T47D (cell line): ENCODE results near the gene PARD3.

ENCODE experiments used
- DNase-seq, 2 experiments: peaks; one replicate each; pipeline versions ENCODE4 v3.0.0 to v3.0.0-alpha.2; 2011 to 2012; ENCODE audit warnings: low read depth in 1 of 2, low spot score in 1 of 2
- JUND ChIP-seq: IDR thresholded peaks from 2 replicates; pipeline ENCODE4 v1.6.1; 2012; ENCODE audit warnings: low read depth
- in situ Hi-C: cut with HindIII; loops from 2 replicates; pipeline ENCODE4 v1.10.0; 2016; ENCODE audit warnings: low sequenced_read_pairs, low pct_unique_long_range_greater_than_20kb

Gene PARD3

DNA sequence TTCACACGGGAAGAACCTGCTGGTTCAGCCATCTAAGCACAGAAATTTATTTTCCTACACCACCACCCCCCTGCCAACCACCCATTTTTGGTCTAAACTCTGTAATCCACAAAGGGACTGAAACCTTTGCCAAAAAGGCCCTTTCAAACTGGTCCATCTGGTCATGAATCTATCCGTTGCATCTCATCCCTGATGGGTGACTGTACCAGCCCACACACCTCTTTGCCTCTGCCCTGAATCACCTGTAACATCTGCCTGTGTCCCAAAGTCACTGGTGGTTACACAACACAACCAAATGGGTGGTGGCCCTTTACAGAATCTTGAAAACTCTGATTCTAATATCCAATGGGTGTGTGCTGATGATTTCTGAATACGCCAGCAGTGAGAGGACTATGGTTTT is 503.4 kb downstream of the PARD3 start:
- DNase-seq, result no peak
- in situ Hi-C loops, result no loop called here
- no peak for TF ChIP-seq JUND

DNA sequence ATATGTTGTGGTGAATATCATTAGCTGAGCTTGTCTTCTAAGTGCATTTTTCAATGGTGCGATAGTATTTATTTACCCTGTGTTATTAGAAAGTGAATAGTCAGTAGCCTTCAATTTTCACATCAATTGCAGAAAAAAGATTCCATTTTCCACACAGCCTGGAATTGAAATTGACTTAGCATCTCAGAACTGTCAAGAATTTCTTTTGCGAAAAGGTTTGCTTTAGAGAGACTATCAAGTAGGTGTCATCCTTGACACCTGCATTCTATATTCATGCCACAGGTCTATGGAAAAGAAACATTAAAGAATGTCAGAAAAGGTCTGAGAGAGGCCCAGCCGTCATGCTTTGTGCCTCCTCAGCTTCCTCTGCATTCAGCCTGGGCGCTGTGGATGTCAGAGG is 504.9 kb downstream of the PARD3 start:
- DNase-seq, result no peak
- in situ Hi-C loops, result no loop called here
- no peak for TF ChIP-seq JUND

DNA sequence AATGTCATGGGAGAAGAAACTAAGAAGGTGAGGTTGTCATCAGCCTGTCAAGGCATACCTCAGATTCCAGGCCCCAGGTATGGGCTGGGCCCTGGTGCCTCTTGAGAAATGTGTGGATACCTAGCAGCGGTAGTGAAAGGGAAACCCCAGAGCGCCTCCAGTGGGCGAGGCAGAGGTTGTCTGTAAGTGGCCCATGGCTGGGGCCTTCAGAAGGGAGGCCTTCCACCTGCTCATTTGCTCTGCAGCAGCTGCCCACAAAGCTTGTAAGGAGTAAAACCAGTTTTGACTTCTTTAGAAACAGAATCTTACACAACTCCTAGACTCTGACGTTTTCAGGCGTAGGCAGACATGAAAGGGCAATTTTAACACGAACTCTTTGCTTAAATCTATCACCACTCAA is 509.9 kb downstream of the PARD3 start:
- no peak for DNase-seq
- in situ Hi-C loops, result no loop called here

DNA sequence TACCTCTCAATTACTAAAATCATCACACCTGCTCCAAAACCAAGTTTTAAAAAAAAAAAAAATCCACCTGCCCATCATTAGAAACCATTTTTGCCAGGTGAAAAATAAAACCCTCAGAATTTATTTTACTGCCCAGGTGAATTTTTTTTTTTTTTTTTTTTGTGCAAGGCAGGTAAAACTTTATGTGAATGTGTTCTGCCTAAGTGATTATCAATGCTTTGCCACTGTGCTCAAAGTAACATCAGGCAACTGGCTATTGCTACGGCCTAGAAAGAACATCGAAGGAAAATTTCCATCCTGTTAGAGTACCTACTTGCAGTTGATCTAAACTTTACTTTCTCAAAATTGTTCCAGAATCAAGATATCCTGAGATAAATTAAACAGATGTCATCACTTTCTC is 512.1 kb downstream of the PARD3 start:
- in situ Hi-C loops, result no loop called here
- no peak for DNase-seq
- no peak for TF ChIP-seq JUND

More for the DNA sequence above, 509.9 kb downstream of the PARD3 start:
- TF ChIP-seq JUND, result no peak

DNA sequence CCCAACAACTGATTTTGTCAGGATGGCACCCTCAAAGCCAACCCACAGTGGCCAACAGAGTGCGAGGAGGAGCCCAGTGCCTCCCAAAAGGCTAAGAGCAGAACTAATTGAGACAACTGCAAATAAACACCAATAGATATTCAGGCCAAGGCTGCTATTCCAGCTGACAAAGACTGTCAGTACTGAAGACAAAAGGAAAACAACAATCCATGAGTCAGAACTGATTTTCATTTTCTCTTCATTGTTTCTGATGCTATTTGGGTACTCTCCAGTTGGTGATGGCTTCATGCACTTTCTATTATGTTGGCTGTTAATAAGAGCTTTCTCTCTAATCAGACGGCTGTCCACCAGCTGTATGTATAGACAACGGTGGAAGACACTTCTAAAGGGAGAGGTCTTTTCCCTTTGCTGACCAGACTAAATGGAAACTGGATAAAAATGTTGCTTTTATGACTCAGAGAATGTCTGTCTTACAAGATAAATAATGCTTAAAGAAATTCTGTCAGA is 515.9 kb downstream of the PARD3 start:
- no peak for TF ChIP-seq JUND
- DNase-seq, result no peak
- in situ Hi-C loops, result no loop called here

DNA sequence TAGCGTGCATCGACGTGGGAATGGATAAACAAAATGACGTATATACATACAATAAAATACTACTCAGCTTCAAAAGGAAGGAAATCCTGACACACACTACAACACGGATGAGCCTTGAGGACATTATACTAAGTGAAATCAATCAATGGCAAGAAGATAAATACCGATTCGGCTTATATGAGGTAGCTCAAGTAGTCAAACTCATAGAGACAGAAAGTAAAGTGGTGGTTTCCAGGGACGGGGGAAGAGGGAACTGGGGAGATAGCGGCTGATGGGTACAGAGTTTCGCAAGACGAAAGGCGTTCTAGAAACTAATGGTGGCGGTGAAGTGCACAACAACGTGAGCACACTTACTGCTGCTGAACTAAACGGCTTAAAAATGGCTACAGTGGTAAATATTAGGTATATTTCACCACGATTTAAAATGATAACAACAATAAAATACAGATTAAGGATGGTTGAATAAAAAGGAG is 516.7 kb downstream of the PARD3 start:
- DNase-seq, result no peak
- in situ Hi-C loops, result no loop called here

DNA sequence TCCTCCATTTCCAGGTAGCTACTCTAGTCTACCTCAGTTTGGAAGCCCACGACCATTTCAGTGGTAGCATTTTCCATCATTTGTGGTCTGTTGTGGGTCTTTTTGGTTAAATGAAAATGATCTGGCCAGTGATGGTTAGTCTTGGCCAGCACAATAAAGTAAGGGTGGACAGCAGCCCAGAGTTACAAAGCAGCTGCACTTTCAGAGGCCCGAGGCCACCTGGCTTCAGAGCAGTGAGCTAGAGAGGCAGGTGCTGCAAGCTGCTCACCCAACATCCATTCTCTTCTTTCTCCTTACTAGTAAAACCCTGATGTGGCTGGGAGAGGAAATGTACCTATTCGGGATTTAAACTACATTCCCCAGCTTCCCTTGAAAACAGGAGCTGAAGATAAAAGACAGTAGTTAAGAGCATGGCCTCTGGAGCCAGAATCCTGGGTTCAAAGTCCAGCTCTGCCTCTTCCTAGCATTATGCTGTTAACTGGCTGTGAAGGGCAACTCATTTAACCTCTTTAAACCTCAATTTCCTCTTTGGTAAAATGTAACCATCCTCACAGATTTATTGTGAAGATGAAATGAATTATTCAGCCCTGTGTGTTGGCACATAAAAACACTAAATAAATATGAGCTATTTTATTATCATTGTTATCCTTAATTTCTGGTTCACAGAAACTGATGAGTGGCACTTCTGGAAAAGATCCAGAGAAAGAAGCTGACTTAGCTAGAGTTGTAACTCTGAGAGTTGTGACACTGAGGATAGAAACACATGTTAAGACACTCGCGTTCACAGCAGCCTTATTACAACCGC is 517.4 kb downstream of the PARD3 start:
- no peak for TF ChIP-seq JUND
- DNase-seq, result no peak
- in situ Hi-C loops, result no loop called here

More for the DNA sequence above, 516.7 kb downstream of the PARD3 start:
- TF ChIP-seq JUND, result no peak

DNA sequence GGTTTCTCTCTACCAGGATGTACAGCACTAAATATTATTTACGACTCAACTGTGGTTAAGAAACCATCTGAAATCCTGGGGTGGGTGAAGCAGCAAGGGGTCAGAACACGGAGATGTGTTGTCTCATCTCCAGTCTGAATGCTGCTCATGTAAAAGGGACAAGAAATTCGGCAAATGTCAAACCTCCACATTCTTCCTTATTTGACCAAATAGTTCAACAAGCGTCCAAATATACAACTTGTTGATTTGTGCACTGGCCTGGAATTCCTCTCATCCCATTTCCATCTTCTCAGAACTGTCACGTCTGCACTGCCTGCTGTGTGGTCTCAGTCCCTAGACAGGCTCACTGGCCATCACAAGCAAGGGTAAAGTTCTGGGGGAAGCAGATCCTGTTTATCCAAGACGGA is 520.0 kb downstream of the PARD3 start:
- TF ChIP-seq JUND, result no peak
- DNase-seq, result no peak
- in situ Hi-C loops, result no loop called here

DNA sequence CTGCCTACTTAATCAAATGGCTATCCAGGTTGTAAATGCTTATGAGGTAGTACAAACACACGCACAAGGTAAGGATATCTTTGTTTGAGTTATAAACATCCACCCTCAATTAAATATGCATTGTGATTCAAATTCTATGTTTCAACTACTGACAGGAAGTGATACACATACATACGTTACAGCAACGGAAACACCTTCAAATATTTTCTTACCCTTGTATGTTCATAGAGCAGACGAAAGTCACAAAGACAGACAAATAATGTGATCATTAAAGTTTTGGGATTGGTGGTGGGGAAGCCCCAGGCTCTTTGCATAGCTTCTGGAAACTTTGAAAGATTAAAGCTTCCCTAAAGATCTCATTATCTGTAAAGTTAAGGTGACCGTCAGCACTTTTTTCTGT is 521.0 kb downstream of the PARD3 start:
- DNase-seq, result no peak
- in situ Hi-C loops, result no loop called here
- no peak for TF ChIP-seq JUND

DNA sequence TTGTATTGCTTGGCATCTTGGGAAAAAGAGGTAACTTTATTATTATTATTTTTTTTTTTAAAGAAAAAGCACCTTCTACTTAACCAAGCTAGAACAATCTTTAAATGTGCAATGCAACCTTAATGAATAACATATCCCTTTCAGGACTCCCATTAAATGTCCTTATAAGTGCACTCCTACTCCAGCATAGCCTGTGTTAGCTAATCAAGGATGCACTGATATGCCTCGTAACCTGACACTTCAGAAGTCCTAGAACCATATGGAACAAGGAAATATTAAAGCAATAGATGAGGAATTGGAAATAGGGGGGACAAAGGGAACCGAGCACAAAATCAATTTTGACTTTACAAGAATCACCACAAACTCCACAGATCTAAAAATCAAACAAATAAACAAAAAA is 522.4 kb downstream of the PARD3 start:
- no peak for DNase-seq
- in situ Hi-C loops, result no loop called here
- no peak for TF ChIP-seq JUND

DNA sequence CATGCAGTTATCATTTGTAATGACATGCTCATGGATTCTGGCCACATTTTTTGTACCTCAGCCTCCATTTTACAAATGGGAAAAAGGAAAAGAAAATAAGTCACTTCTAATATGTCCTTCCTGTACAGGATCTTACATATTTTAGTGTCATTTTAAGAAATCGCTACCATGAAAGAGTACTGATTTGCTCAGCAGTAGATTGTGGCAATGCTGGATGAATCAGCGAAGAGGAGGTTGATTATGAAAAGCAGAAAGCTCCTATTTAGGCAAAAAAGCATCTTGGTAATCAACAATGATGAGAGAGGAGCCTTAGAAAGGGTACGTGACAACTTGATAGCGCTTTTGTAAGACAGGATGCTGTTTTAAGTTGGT is 522.9 kb downstream of the PARD3 start:
- TF ChIP-seq JUND, result no peak
- in situ Hi-C loops, result no loop called here
- no peak for DNase-seq

DNA sequence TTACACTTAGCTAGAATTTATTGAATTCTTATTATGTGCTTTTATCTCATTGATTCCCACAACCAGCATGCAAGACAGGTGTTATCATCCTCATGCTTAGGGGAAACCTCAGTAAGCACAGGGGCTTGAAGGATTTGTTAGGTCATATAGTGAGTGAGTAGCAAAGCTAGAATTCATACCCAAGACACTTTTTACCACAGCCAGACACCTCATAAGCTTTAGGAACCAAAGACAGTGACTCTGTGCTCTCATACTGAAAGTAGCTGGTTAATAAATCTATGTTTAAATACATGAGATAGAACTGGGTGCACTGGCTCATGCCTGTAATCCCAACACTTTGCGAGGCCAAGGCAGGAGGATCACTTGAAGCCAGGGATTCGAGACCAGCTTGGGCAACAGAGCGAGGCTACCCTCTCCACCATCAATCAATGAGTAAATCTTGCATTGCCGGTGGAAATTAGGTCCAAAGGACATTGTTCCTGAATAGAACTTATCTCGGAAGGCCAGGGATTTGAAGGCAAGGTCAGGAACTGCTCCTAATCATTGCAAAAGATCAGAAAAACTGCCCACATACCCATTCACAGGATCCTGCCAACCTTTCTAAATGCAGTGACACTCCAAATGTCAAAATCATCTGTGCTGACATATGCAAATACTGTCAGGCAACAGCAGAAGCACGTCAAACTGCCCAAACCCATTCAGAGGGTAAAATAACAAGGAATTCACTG is 523.5 kb downstream of the PARD3 start:
- in situ Hi-C loops, result no loop called here
- no peak for TF ChIP-seq JUND
- no peak for DNase-seq

DNA sequence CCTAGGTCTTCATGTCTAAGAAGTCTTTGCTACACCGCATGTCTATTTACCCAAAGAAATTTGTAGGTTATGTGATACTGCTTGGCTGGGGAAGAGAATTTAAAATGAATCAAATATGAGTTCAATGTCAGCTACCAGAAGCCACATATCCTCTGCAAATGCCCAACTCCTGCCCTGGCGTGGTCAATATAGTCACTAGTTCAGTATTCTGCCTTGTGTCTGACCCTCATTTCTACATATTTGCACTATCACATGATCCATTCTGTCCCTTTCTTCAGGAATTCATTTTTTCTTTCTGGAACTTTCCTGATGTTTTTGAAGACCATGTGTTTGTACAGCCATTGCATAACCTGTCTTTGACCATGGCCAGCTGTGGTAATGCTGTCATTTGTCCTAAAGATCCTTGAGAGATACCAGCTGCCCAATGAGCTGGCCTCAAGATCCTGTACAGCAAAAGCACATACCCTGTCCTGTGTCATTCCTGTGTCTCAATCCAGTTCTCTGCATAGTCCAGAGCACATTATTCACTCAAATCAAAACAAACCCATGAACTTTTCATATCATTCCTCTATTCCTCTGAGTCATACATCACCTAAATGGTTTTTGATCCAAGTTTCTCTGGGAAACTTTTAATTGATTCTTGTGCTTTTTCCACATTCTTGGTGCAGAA is 524.5 kb downstream of the PARD3 start:
- in situ Hi-C loops, result no loop called here
- no peak for DNase-seq
- no peak for TF ChIP-seq JUND
